Measurements from ENCODE around the gene SLC13A3.

The SLC13A3 gene

GRCh38 chr20:46552460-46553420 is 98.5 kb downstream of the SLC13A3 start:
- no peak for DNase-seq

GRCh38 chr20:46551522-46552381 is 99.5 kb downstream of the SLC13A3 start:
- no peak for DNase-seq

GRCh38 chr20:46550461-46550860 is 100.8 kb downstream of the SLC13A3 start, which contains the start of gene OCSTAMP:
TSS of gene OCSTAMP (minus strand) at chr20:46550654. CDS start at chr20:46550560, 94 bp downstream.
- no peak for DNase-seq

GRCh38 chr20:46549188-46549972 is 101.9 kb downstream of the SLC13A3 start:
- DNase-seq, result no peak

- no peak for DNase-seq
Observed at GRCh38 chr20:46548688-46549087, 102.6 kb downstream of the SLC13A3 start.

- no peak for DNase-seq
Observed at GRCh38 chr20:46547995-46548394, 103.3 kb downstream of the SLC13A3 start.

- no peak for DNase-seq
Observed at GRCh38 chr20:46546936-46547335, 104.3 kb downstream of the SLC13A3 start.

GRCh38 chr20:46546298-46546697 is 105.0 kb downstream of the SLC13A3 start:
- DNase-seq, result no peak

GRCh38 chr20:46545827-46546138 is 105.5 kb downstream of the SLC13A3 start:
- no peak for DNase-seq

- no peak for DNase-seq
Observed at GRCh38 chr20:46545077-46545826, 106.0 kb downstream of the SLC13A3 start.

GRCh38 chr20:46544576-46544975 is 106.7 kb downstream of the SLC13A3 start:
- no peak for DNase-seq

- DNase-seq, result no peak
Observed at GRCh38 chr20:46543959-46544358, 107.3 kb downstream of the SLC13A3 start.

GRCh38 chr20:46543033-46543432 is 108.2 kb downstream of the SLC13A3 start:
- DNase-seq, result no peak

- no peak for DNase-seq
Observed at GRCh38 chr20:46541229-46541935, 109.9 kb downstream of the SLC13A3 start.

GRCh38 chr20:46539113-46539512 is 112.1 kb downstream of the SLC13A3 start:
- DNase-seq, result no peak

- no peak for DNase-seq
Observed at GRCh38 chr20:46530640-46531039, 120.6 kb downstream of the SLC13A3 start.

- no peak for DNase-seq
Observed at GRCh38 chr20:46523696-46524328, 127.4 kb downstream of the SLC13A3 start.

- no peak for DNase-seq
Observed at GRCh38 chr20:46523108-46523507, 128.2 kb downstream of the SLC13A3 start.

GRCh38 chr20:46520976-46521579 is 130.2 kb downstream of the SLC13A3 start:
- DNase-seq, result peak; percentile 29

- DNase-seq, result no peak
Observed at GRCh38 chr20:46520540-46520939, 130.7 kb downstream of the SLC13A3 start.

Data from DMS153 (cell line).